HepG2 (cell line): Measurements from ENCODE around the gene GCDH. TPM values are rescaled to one million over a fixed set of nuclear protein-coding genes. Genes with fewer than 3 reads are reported as not detected.

ENCODE experiments used
- ARID3A ChIP-seq: IDR thresholded peaks from 2 replicates; pipeline ENCODE4 v1.6.1; 2012; ENCODE audit warnings: low read depth, low read length, improper control_type of control experiment
- ARNT2 ChIP-seq: sonication (generic); formaldehyde crosslinking; IDR thresholded peaks from 2 replicates; pipeline ENCODE4 v1.8.0; 2022; ENCODE audit warnings: mild to moderate bottlenecking, low read depth, missing genetic modification reagents, moderate library complexity
- ATF1 ChIP-seq: IDR thresholded peaks from 2 replicates; pipeline ENCODE4 v1.6.1; 2016; ENCODE audit warnings: mild to moderate bottlenecking, control low read depth
- DZIP1 ChIP-seq: sonication (generic); formaldehyde crosslinking; IDR thresholded peaks from 2 replicates; pipeline ENCODE4 v1.5.0; 2020; ENCODE audit warnings: mild to moderate bottlenecking, missing genetic modification reagents
- HNF1A ChIP-seq, 2 experiments: sonication (generic) in 1 of 2; formaldehyde crosslinking in 1 of 2; IDR thresholded peaks; 2 replicates each; pipeline versions ENCODE4 v1.4.0 to v1.6.1; 2016 to 2020; ENCODE audit warnings: borderline replicate concordance in 1 of 2, low read depth in 1 of 2, mild to moderate bottlenecking in 1 of 2, missing genetic modification reagents in 1 of 2
- HNRNPUL1 ChIP-seq: fragments of 200-400 bp; formaldehyde crosslinking; IDR thresholded peaks from 2 replicates; pipeline ENCODE4 v1.6.1; 2017; ENCODE audit warnings: low read depth, mild to moderate bottlenecking, low read length, moderate library complexity
- RFX3 ChIP-seq: IDR thresholded peaks from 2 replicates; pipeline ENCODE4 v1.6.1; 2016; ENCODE audit warnings: missing biosample characterization, missing genetic modification reagents
- RFXAP ChIP-seq: sonication (generic); formaldehyde crosslinking; IDR thresholded peaks from 2 replicates; pipeline ENCODE4 v1.4.0; 2020; ENCODE audit warnings: missing genetic modification reagents, borderline replicate concordance
- SIX1 ChIP-seq: sonication (generic); formaldehyde crosslinking; IDR thresholded peaks from 2 replicates; pipeline ENCODE4 v1.4.0; 2020; ENCODE audit warnings: missing genetic modification reagents, borderline replicate concordance
- ZBTB4 ChIP-seq: sonication (generic); formaldehyde crosslinking; IDR thresholded peaks from 2 replicates; pipeline ENCODE4 v1.4.0; 2020; ENCODE audit warnings: missing genetic modification reagents, mild to moderate bottlenecking, borderline replicate concordance
- ZNF235 ChIP-seq: sonication (generic); formaldehyde crosslinking; IDR thresholded peaks from 2 replicates; pipeline ENCODE4 v1.8.1; 2023; ENCODE audit warnings: mild to moderate bottlenecking, missing genetic modification reagents, borderline replicate concordance
- ZNF326 ChIP-seq: sonication (generic); formaldehyde crosslinking; IDR thresholded peaks from 2 replicates; pipeline ENCODE4 v1.4.0; 2020; ENCODE audit warnings: missing genetic modification reagents, borderline replicate concordance
- ZNF350 ChIP-seq: sonication (generic); formaldehyde crosslinking; IDR thresholded peaks from 2 replicates; pipeline ENCODE4 v1.4.0; 2020; ENCODE audit warnings: mild to moderate bottlenecking, low read depth, missing genetic modification reagents, borderline replicate concordance
- ZNF557 ChIP-seq: sonication (generic); formaldehyde crosslinking; IDR thresholded peaks from 2 replicates; pipeline ENCODE4 v1.4.0; 2020; ENCODE audit warnings: missing genetic modification reagents
- ZNF703 ChIP-seq: sonication (generic); formaldehyde crosslinking; IDR thresholded peaks from 2 replicates; pipeline ENCODE4 v1.5.1; 2020; ENCODE audit warnings: missing genetic modification reagents, mild to moderate bottlenecking, moderate library complexity, borderline replicate concordance
- ZSCAN30 ChIP-seq: sonication (generic); formaldehyde crosslinking; IDR thresholded peaks from 2 replicates; pipeline ENCODE4 v1.5.0; 2020; ENCODE audit warnings: mild to moderate bottlenecking, missing genetic modification reagents
- polyA plus RNA-seq, 8 experiments: library from polyadenylated mRNA; depleted of rRNA in 3 of 8; stranded (reverse) in 7 of 8; unstranded in 1 of 8; fragments of >200 nt; fragmentation: Illumina TruSeq in 4 of 8; extraction: Trizol in 4 of 8; gene quantifications; 2 replicates each; pipeline versions ENCODE4 v1.2.1 to v1.2.3, GENCODE V29; 2011 to 2016; ENCODE audit warnings: low read depth in 4 of 8, missing spikeins in 1 of 8, mixed read lengths in 1 of 8; ENCODE audit not compliant: insufficient read depth in 1 of 8
- total RNA-seq, 5 experiments: library from RNA; depleted of rRNA; stranded (reverse); fragments of >200 nt; fragmentation: Illumina TruSeq; extraction: Trizol; gene quantifications; 2 replicates each; pipeline ENCODE4 v1.2.3, GENCODE V29; 2016; ENCODE audit warnings: low read depth in 1 of 5

The GCDH gene
- total and polyA plus RNA-seq, 2 of the 13 experiments (the other 11 are each of a cell fraction or from before 2014, with no cell fraction given), result 15.1 to 38.0 TPM

GRCh38 chr19:12884926-12885748 is 5.8 kb upstream of the GCDH start (continued):
- TF ChIP-seq HNF1A (IDR thresholded peaks at IDR 0.05; ENCODE audit: low read depth) (no peak), HNF1A (CRISPR knock-in tag; IDR thresholded peaks at IDR 0.05; ENCODE audit: borderline replicate concordance) (no peak), ZNF557 (CRISPR knock-in tag) (no peak), DZIP1 (no peak), ATF1 (CRISPR knock-in tag) (no peak), ZNF350 (CRISPR knock-in tag) (no peak), ZNF326 (no peak), HNRNPUL1 (no peak), ZNF235 (CRISPR knock-in tag) (no peak), ARID3A (no peak), SIX1 (CRISPR knock-in tag) (no peak), ZSCAN30 (CRISPR knock-in tag) (no peak), ZNF703 (CRISPR knock-in tag) (no peak), ZBTB4 (no peak), ARNT2 (no peak), RFX3 (CRISPR knock-in tag) (no peak), RFXAP (CRISPR knock-in tag) (peak; percentile 72; the same call in 1 of the 2 replicates)
